K562 (cell line): Measurements from ENCODE around the gene C6orf89. TPM values are rescaled to one million over a fixed set of nuclear protein-coding genes. Genes with fewer than 3 reads are reported as not detected.

Source experiments
- ATAC-seq: fragments of 200-7000 bp; cut with Tn5 transposase; 3 replicates; pipeline ENCODE4 v1.9.1; 2020; ENCODE audit warnings: moderate library complexity
- BruUV-seq: library from RNA; stranded (reverse); fragments of 400-500 nt; replicated peaks from 2 replicates; lab custom pipeline; 2021; lab: Mats Ljungman, UMichigan
- CTCF ChIA-PET: fragments of 300-600 bp; formaldehyde crosslinking; extraction: SDS; loops from one replicate; lab custom pipeline; 2021; ENCODE audit warnings: low intra/inter-chr PET ratio; lab: Yijun Ruan, JAX
- POLR2A ChIA-PET: fragments of 300-600, 350-650 bp; sonication (Branson Sonifier 250); formaldehyde crosslinking; extraction: SDS; loops from one replicate; lab custom pipeline; 2021; ENCODE audit warnings: antibody characterized with exemption, inconsistent platforms; lab: Yijun Ruan, JAX
- DNase-seq, 4 experiments: peaks; one replicate each; pipeline versions ENCODE4 v3.0.0 to v3.0.0-alpha.2; 2011 to 2018; ENCODE audit warnings: low spot score in 3 of 4, mixed read lengths in 3 of 4; ENCODE audit errors: extremely low read depth in 1 of 4
- FAIRE-seq: peaks from 2 replicates; lab custom pipeline; 2011; peaks lifted over from hg19 to GRCh38; lab: Jason Lieb, UNC
- H2AFZ ChIP-seq: 2 replicates; pipeline ENCODE4 v1.6.0; 2011; ENCODE audit warnings: low read depth, low read length, control low read depth, inconsistent platforms
- H3K27ac ChIP-seq: fragments of 200-600 bp; 3 replicates; pipeline ENCODE4 v1.8.0; 2011; ENCODE audit warnings: low read depth, mild to moderate bottlenecking, control low read depth, inconsistent platforms, low read length, moderate library complexity, mixed read lengths; ENCODE audit errors: extremely low read depth
- H3K27me3 ChIP-seq, 2 experiments: fragments of 300-600 bp in 1 of 2; 2 replicates in 1 of 2; 3 replicates in 1 of 2; pipeline versions ENCODE4 v1.6.0 to v1.8.0; 2011; ENCODE audit warnings: inconsistent platforms in 2 of 2, low read length in 2 of 2, mild to moderate bottlenecking in 1 of 2, mixed read lengths in 1 of 2, moderate library complexity in 1 of 2; ENCODE audit not compliant: control insufficient read depth in 2 of 2, insufficient read depth in 2 of 2
- H3K36me3 ChIP-seq: fragments of 300-600 bp; 3 replicates; pipeline ENCODE4 v1.8.0; 2011; ENCODE audit warnings: mild to moderate bottlenecking, low read length, inconsistent platforms; ENCODE audit not compliant: control insufficient read depth, insufficient read depth
- H3K4me1 ChIP-seq, 2 experiments: fragments of 200-600 bp in 1 of 2; replicated peaks in 1 of 2; 2 replicates in 1 of 2; 3 replicates in 1 of 2; pipeline versions ENCODE4 v1.5.1 to v1.8.0; 2011; ENCODE audit warnings: inconsistent platforms in 2 of 2, low read length in 2 of 2, mild to moderate bottlenecking in 1 of 2, mixed read lengths in 1 of 2, moderate library complexity in 1 of 2; ENCODE audit not compliant: control insufficient read depth in 2 of 2, insufficient read depth in 2 of 2
- H3K4me2 ChIP-seq: 2 replicates; pipeline ENCODE4 v1.6.1; 2011; ENCODE audit warnings: low read length, control low read depth, inconsistent platforms, mixed read lengths; ENCODE audit not compliant: insufficient read depth
- H3K4me3 ChIP-seq: fragments of 200-600 bp; sonication (generic), shearing (Covaris generic); 2 replicates; pipeline ENCODE4 v1.5.1; 2016; ENCODE audit warnings: control low read depth, inconsistent platforms
- H3K79me2 ChIP-seq: fragments of 200-600 bp; 3 replicates; pipeline ENCODE4 v1.8.0; 2011; ENCODE audit warnings: low read length, inconsistent platforms; ENCODE audit not compliant: control insufficient read depth, insufficient read depth
- H3K9ac ChIP-seq, 2 experiments: 2 replicates each; pipeline versions ENCODE4 v1.6.0 to v1.6.1; 2011; ENCODE audit warnings: low read depth in 2 of 2, low read length in 2 of 2, control low read depth in 1 of 2, inconsistent platforms in 1 of 2, mild to moderate bottlenecking in 1 of 2, mixed read lengths in 1 of 2; ENCODE audit not compliant: insufficient read depth in 1 of 2
- H3K9me1 ChIP-seq: one replicate; pipeline ENCODE4 v1.6.0; 2011; ENCODE audit warnings: inconsistent platforms, mild to moderate bottlenecking, low read length, moderate library complexity; ENCODE audit not compliant: control insufficient read depth, insufficient read depth
- H3K9me3 ChIP-seq: replicated peaks from 2 replicates; pipeline ENCODE4 v1.5.1; 2011; ENCODE audit warnings: low read depth, low read length, inconsistent platforms; ENCODE audit not compliant: control insufficient read depth, insufficient read depth
- H4K20me1 ChIP-seq: replicated peaks from 2 replicates; pipeline ENCODE4 v1.6.1; 2011; ENCODE audit warnings: low read length, inconsistent platforms, mixed read lengths; ENCODE audit not compliant: control insufficient read depth, insufficient read depth
- CBX1 ChIP-seq: sonication (generic); IDR thresholded peaks from 2 replicates; pipeline ENCODE4 v1.6.1; 2016; ENCODE audit warnings: antibody characterized with exemption, low read depth, mild to moderate bottlenecking
- CXXC5 ChIP-seq: fragments of 250-450 bp; sonication (Bioruptor Pico); IDR thresholded peaks from 2 replicates; pipeline ENCODE4 v1.8.0; 2022; ENCODE audit warnings: inconsistent platforms, mild to moderate bottlenecking, moderate library complexity
- FOS ChIP-seq: IDR thresholded peaks from 3 replicates; pipeline ENCODE4 v1.6.1; 2011; ENCODE audit not compliant: insufficient read length; ENCODE audit errors: extremely low read depth
- HDGF ChIP-seq: fragments of 450-650 bp; IDR thresholded peaks from 2 replicates; pipeline ENCODE4 v1.6.1; 2016
- KDM1A ChIP-seq, 2 experiments: fragments of 450-650 bp; IDR thresholded peaks; 2 replicates each; pipeline ENCODE4 v1.6.1; 2016; ENCODE audit warnings: mild to moderate bottlenecking in 2 of 2
- NR4A1 ChIP-seq, 2 experiments: fragments of 250-450 bp in 1 of 2; fragments of 450-650 bp in 1 of 2; sonication (Bioruptor Pico) in 1 of 2; IDR thresholded peaks; 2 replicates each; pipeline versions ENCODE4 v1.4.0 to v1.6.1; 2016 to 2020; ENCODE audit warnings: mild to moderate bottlenecking in 2 of 2, missing compliant biosample characterization in 1 of 2, missing genetic modification characterization in 1 of 2, moderate library complexity in 1 of 2
- PHF20 ChIP-seq: fragments of 450-650 bp; IDR thresholded peaks from 2 replicates; pipeline ENCODE4 v1.6.1; 2018; ENCODE audit not compliant: partially characterized antibody
- RBBP5 ChIP-seq: fragments of 200-600 bp; sonication (generic); IDR thresholded peaks from 2 replicates; pipeline ENCODE4 v1.6.1; 2012; ENCODE audit warnings: borderline replicate concordance, mild to moderate bottlenecking, low read length, control low read depth, inconsistent platforms; ENCODE audit not compliant: insufficient read depth, poor library complexity, severe bottlenecking
- RBM25 ChIP-seq: fragments of 200-400 bp; formaldehyde crosslinking; IDR thresholded peaks from 2 replicates; pipeline ENCODE4 v1.6.1; 2018; ENCODE audit warnings: low read length, low read depth, moderate library complexity; ENCODE audit not compliant: severe bottlenecking
- RFX1 ChIP-seq: fragments of 450-650 bp; IDR thresholded peaks from 2 replicates; pipeline ENCODE4 v1.6.1; 2016; ENCODE audit warnings: mild to moderate bottlenecking, moderate library complexity
- XRCC5 ChIP-seq: fragments of 200-400 bp; formaldehyde crosslinking; IDR thresholded peaks from 2 replicates; pipeline ENCODE4 v1.6.1; 2017; ENCODE audit warnings: low read depth, mild to moderate bottlenecking, low read length
- ZFP36 ChIP-seq: fragments of 150-350 bp; IDR thresholded peaks from 2 replicates; pipeline ENCODE4 v1.6.1; 2018; ENCODE audit warnings: low read length, low read depth; ENCODE audit not compliant: partially characterized antibody
- ZNF79 ChIP-seq: fragments of 250-450 bp; sonication (Bioruptor Pico); IDR thresholded peaks from 2 replicates; pipeline ENCODE4 v1.4.0; 2020; ENCODE audit warnings: low read depth, mild to moderate bottlenecking, moderate library complexity
- WGBS: fragments of 100-300 bp; shearing (Covaris generic); methylation state at CpG from one replicate; pipeline ENCODE4 v1.1.6; 2016; ENCODE audit warnings: low coverage, mixed read lengths; ENCODE audit not compliant: insufficient coverage; ENCODE audit errors: missing lambda C conversion rate; 5-methylcytosine and 5-hydroxymethylcytosine counted together
- in situ Hi-C: fragments of 300-500 bp; cut with MboI; formaldehyde crosslinking; loops from 4 replicates; pipeline ENCODE4 v1.15.0; 2018; ENCODE audit warnings: inconsistent platforms, mixed read lengths
- intact Hi-C: fragments of 100-400 bp; cut with micrococcal nuclease; formaldehyde crosslinking; loops from 2 replicates; pipeline ENCODE4 v1.14.2; 2022
- polyA plus RNA-seq, 8 experiments: library from polyadenylated mRNA; depleted of rRNA in 4 of 8; stranded (reverse) in 5 of 8; unstranded in 3 of 8; fragments of >200 nt; fragmentation: Nextera tagmentation in 2 of 8; fragmentation: Illumina TruSeq in 1 of 8; extraction: Ambion mirVana in 2 of 8; extraction: Trizol in 1 of 8; gene quantifications; 2 replicates each; pipeline versions ENCODE4 v1.2.1 to v1.2.3, GENCODE V29; 2011 to 2014; ENCODE audit warnings: inconsistent platforms in 1 of 8, missing spikeins in 1 of 8
- total RNA-seq, 7 experiments: library from RNA; depleted of rRNA in 6 of 7; stranded (reverse); fragments of >200 nt in 6 of 7; fragmentation: Illumina TruSeq in 2 of 7; extraction: Trizol in 2 of 7; gene quantifications; 2 replicates each; pipeline versions ENCODE4 v1.2.1 to v1.2.3, GENCODE V29; 2011 to 2021; ENCODE audit warnings: low replicate concordance in 1 of 7
- TF ChIP-seq, protein P1 (sequence below), 2 experiments: IDR thresholded peaks; 2 replicates each; pipeline ENCODE4 v1.6.1; 2011; ENCODE audit warnings: borderline replicate concordance in 1 of 2, control low read depth in 1 of 2, low read depth in 1 of 2, low read length in 1 of 2, mild to moderate bottlenecking in 1 of 2, mixed read lengths in 1 of 2, moderate library complexity in 1 of 2; ENCODE audit not compliant: insufficient read depth in 1 of 2, insufficient read length in 1 of 2, poor library complexity in 1 of 2, severe bottlenecking in 1 of 2; ENCODE audit errors: extremely low read depth in 1 of 2
- TF ChIP-seq, protein P2 (sequence below): sonication (generic); formaldehyde crosslinking; IDR thresholded peaks from 2 replicates; pipeline ENCODE4 v1.8.0; 2022; ENCODE audit warnings: missing genetic modification reagents, mild to moderate bottlenecking, borderline replicate concordance
- TF ChIP-seq, protein P3 (sequence below): fragments of 450-650 bp; formaldehyde crosslinking; IDR thresholded peaks from 2 replicates; pipeline ENCODE4 v1.4.0; 2020; ENCODE audit warnings: mild to moderate bottlenecking, moderate library complexity

Gene C6orf89
- total and polyA plus RNA-seq, 9 of the 15 experiments (the other 6 are each of a cell fraction or from before 2014, with no cell fraction given): 35.2 to 111 (median 58.5) TPM

DNA sequence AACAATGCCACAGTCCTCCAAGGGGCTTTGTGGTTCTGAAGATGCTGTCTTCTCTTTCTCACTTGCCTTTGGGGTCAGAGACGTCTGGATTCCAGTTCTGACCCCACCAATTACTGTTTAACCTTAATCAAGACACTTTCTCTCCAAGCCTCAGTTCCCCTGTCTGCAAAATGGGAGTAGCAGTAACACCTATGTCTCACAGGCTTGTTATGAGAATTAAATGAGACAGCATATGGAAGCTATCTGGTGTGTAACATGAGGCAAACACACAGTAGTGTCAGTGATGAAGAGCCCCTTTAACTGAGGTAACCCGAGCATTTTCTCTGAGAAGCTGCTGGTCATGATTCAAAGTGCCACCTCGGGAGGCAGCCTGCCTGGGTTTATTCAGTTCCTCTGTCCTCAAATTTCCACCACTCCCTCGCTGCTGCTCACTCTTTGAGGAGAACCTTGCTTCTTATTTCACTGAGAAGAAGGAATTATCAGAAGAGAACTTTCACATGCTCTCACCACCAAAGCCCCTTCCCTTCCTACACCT is 22.8 kb upstream of the C6orf89 start:
- no peaks in the 10 kb centered on the region for H3K27me3 ChIP-seq
- ChIA-PET CTCF (no interaction called here), POLR2A (interaction anchor here (0.7 to 8.9 kb wide), 11 partner anchors 11 to 1233 kb away, joined by 3 to 80 read pairs (median 4); partner anchors contain the start of genes C6orf89 and PPIL1)
- in situ Hi-C loops: no loop called here
- intact Hi-C loops: no loop called here
- 24% methylated on average over 4 of the region's 4 CpGs for WGBS
- no peaks in the 10 kb centered on the region for H3K9me3 ChIP-seq
- peak overlapping the region; percentile 63; the same call in 1 of the 2 replicates for H2AFZ ChIP-seq
- H3K9ac ChIP-seq: peak overlapping the region in 1 of 2 experiments; percentile 65; a peak in 2 of 4 replicates
- DNase-seq (no peak), FAIRE-seq (peak; percentile 15), ATAC-seq (peak; percentile 3; the same call in 1 of the 3 replicates)
- no peaks in the 10 kb centered on the region for H3K9me1 ChIP-seq
- peak overlapping the region; percentile 65 for H3K4me2 ChIP-seq
- H3K27ac ChIP-seq: peak overlapping the region; percentile 84
- no peaks in the 10 kb centered on the region for H4K20me1 ChIP-seq
- H3K79me2 ChIP-seq: peaks cover 95% of the 10 kb centered on the region
- no TSS peak for BruUV-seq
- peaks cover 30 to 42% of the 10 kb centered on the region in 2 experiments for H3K4me1 ChIP-seq
- H3K36me3 ChIP-seq: peaks cover 87% of the 10 kb centered on the region
- H3K4me3 ChIP-seq: no peak overlapping the region
- TF ChIP-seq HDGF (peak; percentile 39; the same call in 1 of the 2 replicates), CBX1 (0 out of 2 replicates have a peak, but pooled peaks have one; percentile 29), ZNF79 (no peak), CXXC5 (CRISPR knock-in tag) (no peak), RBBP5 (peak; percentile 5), XRCC5 (peak; percentile 13; the same call in 1 of the 2 replicates), RBM25 (peak; percentile 98), RFX1 (no peak; the same call in 1 of the 2 replicates), FOS (no peak), ZFP36 (peak; percentile 57), PHF20 (peak; percentile 53), NR4A1 (CRISPR knock-in tag; IDR thresholded peaks at IDR 0.05) (no peak), NR4A1 (tag; IDR thresholded peaks at IDR 0.05) (0 out of 2 replicates have a peak, but pooled peaks have one; percentile 77), KDM1A (IDR thresholded peaks at IDR 0.05) (peak; percentile 25 to 84; a peak in 3 of 4 replicates)
- TF ChIP-seq, protein P1, sequence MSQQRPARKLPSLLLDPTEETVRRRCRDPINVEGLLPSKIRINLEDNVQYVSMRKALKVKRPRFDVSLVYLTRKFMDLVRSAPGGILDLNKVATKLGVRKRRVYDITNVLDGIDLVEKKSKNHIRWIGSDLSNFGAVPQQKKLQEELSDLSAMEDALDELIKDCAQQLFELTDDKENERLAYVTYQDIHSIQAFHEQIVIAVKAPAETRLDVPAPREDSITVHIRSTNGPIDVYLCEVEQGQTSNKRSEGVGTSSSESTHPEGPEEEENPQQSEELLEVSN (IDR thresholded peaks at IDR 0.05; ENCODE audit: borderline replicate concordance in 1 of 2, extremely low read depth in 1 of 2, insufficient read depth in 1 of 2, insufficient read length in 1 of 2, low read depth in 1 of 2, low read length in 1 of 2, poor library complexity in 1 of 2, severe bottlenecking in 1 of 2): no peak
- TF ChIP-seq, protein P2, sequence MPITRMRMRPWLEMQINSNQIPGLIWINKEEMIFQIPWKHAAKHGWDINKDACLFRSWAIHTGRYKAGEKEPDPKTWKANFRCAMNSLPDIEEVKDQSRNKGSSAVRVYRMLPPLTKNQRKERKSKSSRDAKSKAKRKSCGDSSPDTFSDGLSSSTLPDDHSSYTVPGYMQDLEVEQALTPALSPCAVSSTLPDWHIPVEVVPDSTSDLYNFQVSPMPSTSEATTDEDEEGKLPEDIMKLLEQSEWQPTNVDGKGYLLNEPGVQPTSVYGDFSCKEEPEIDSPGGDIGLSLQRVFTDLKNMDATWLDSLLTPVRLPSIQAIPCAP (CRISPR knock-in tag): no peak
- TF ChIP-seq, protein P3, sequence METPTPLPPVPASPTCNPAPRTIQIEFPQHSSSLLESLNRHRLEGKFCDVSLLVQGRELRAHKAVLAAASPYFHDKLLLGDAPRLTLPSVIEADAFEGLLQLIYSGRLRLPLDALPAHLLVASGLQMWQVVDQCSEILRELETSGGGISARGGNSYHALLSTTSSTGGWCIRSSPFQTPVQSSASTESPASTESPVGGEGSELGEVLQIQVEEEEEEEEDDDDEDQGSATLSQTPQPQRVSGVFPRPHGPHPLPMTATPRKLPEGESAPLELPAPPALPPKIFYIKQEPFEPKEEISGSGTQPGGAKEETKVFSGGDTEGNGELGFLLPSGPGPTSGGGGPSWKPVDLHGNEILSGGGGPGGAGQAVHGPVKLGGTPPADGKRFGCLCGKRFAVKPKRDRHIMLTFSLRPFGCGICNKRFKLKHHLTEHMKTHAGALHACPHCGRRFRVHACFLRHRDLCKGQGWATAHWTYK (CRISPR knock-in tag): no peak
